Hippocampal formation (tissue), 2 donors: ENCODE measurements around the gene AGRN.
"Not testable (repeated sequence)": the region's sequence is repeated elsewhere in the genome, so short reads cannot be mapped to it uniquely, and the experiment has no call there.

ENCODE experiments used
- DNase-seq, 2 donors: peaks; one replicate each; lab custom pipeline; 2025; lab: John Stamatoyannopoulos, UW

AGRN gene

GRCh38 chr1:1001057-1001783, 18.7 kb upstream of the AGRN start:
- no peak for DNase-seq

- no peak for DNase-seq
Observed at GRCh38 chr1:1003618-1004419, 16.1 kb upstream of the AGRN start.

GRCh38 chr1:1004420-1004779, 15.5 kb upstream of the AGRN start:
- no peak for DNase-seq

GRCh38 chr1:1004780-1005697, 14.9 kb upstream of the AGRN start:
- no peak for DNase-seq

- DNase-seq = no peak
Observed at GRCh38 chr1:1005774-1006304, 14.1 kb upstream of the AGRN start.

- no peak for DNase-seq
Observed at GRCh38 chr1:1006305-1007159, 13.4 kb upstream of the AGRN start.

GRCh38 chr1:1010131-1010530, 9.8 kb upstream of the AGRN start:
- DNase-seq = not testable (repeated sequence)

GRCh38 chr1:1011396-1011949, 8.4 kb upstream of the AGRN start:
- DNase-seq = no peak

GRCh38 chr1:1012736-1013104, 7.2 kb upstream of the AGRN start:
- DNase-seq = not testable (repeated sequence)

GRCh38 chr1:1013105-1013921, 6.6 kb upstream of the AGRN start, which contains the start of gene ISG15:
Gene ISG15 (plus strand): TSS chr1:1013497. CDS start chr1:1013574, 77 bp downstream.
- peak; percentile 44 to 70 for DNase-seq

- DNase-seq = no peak
Observed at GRCh38 chr1:1013922-1014648, 5.8 kb upstream of the AGRN start.

GRCh38 chr1:1014799-1015681, 4.9 kb upstream of the AGRN start:
- DNase-seq = no peak

GRCh38 chr1:1017397-1018320, 2.3 kb upstream of the AGRN start:
- not testable (repeated sequence) for DNase-seq

GRCh38 chr1:1018321-1018685, 1.6 kb upstream of the AGRN start:
- DNase-seq = not testable (repeated sequence)

GRCh38 chr1:1019122-1019999, 559 bp upstream of the AGRN start:
- peak; percentile 77 to 80 for DNase-seq

- no peak for DNase-seq
Observed at GRCh38 chr1:1020415-1021009, 592 bp downstream of the AGRN start.
